PC-3 (cell line): ENCODE measurements around the gene CD4. TPM values are rescaled to one million over a fixed set of nuclear protein-coding genes. Genes with fewer than 3 reads are reported as not detected.

ENCODE experiments used
- ATAC-seq: fragments of 200-7000 bp; cut with Tn5 transposase; 2 replicates; pipeline ENCODE4 v1.9.1; 2020; ENCODE audit warnings: mild to moderate bottlenecking, moderate library complexity
- BruUV-seq: library from RNA; stranded (reverse); fragments of 400-500 nt; replicated peaks from 2 replicates; lab custom pipeline; 2021; lab: Mats Ljungman, UMichigan
- CTCF ChIA-PET: fragments of 300-600 bp; sonication (Branson Sonifier 250); formaldehyde crosslinking; loops from one replicate; lab custom pipeline; 2022; ENCODE audit warnings: antibody characterized with exemption; lab: Charles Lee
- POLR2A ChIA-PET: fragments of 300-600 bp; sonication (Branson Sonifier 250); formaldehyde crosslinking; loops from one replicate; lab custom pipeline; 2022; ENCODE audit warnings: antibody characterized with exemption; ENCODE audit not compliant: unreplicated experiment; lab: Charles Lee
- DNase-seq: peaks from one replicate; pipeline ENCODE4 v3.0.0-alpha.2; 2015
- H2AFZ ChIP-seq: fragments of 300-600 bp; sonication (generic); 2 replicates; pipeline ENCODE4 v1.6.0; 2016; ENCODE audit warnings: antibody characterized with exemption, low read length
- H3F3A ChIP-seq: fragments of 300-600 bp; sonication (generic); one replicate; pipeline ENCODE4 v1.6.0; 2017; ENCODE audit warnings: antibody characterized with exemption, low read length, control low read depth, mild to moderate bottlenecking; ENCODE audit not compliant: unreplicated experiment
- H3K27ac ChIP-seq: fragments of 300-600 bp; sonication (generic); 2 replicates; pipeline ENCODE4 v1.5.1; 2016; ENCODE audit warnings: mild to moderate bottlenecking, low read length
- H3K27me3 ChIP-seq: fragments of 300-600 bp; sonication (generic); 2 replicates; pipeline ENCODE4 v1.6.1; 2016; ENCODE audit warnings: low read length, mixed read lengths
- H3K36me3 ChIP-seq: fragments of 300-600 bp; sonication (generic); 2 replicates; pipeline ENCODE4 v1.6.1; 2016; ENCODE audit warnings: low read depth, mixed run types, low read length, mixed read lengths
- H3K4me1 ChIP-seq: fragments of 300-600 bp; sonication (generic); 2 replicates; pipeline ENCODE4 v1.5.1; 2016; ENCODE audit warnings: low read length; ENCODE audit not compliant: insufficient read depth
- H3K4me2 ChIP-seq: fragments of 300-600 bp; sonication (generic); 2 replicates; pipeline ENCODE4 v1.6.0; 2016; ENCODE audit warnings: low read length
- H3K4me3 ChIP-seq: fragments of 300-600 bp; sonication (generic); 2 replicates; pipeline ENCODE4 v1.5.1; 2016; ENCODE audit warnings: mild to moderate bottlenecking, low read length, mixed read lengths
- H3K79me2 ChIP-seq: fragments of 300-600 bp; sonication (generic); 2 replicates; pipeline ENCODE4 v1.6.1; 2017; ENCODE audit warnings: low read length, mixed read lengths
- H3K9ac ChIP-seq: fragments of 300-600 bp; sonication (generic); 2 replicates; pipeline ENCODE4 v1.6.0; 2016; ENCODE audit warnings: mild to moderate bottlenecking, low read length
- H3K9me2 ChIP-seq: fragments of 300-600 bp; sonication (generic); replicated peaks from 2 replicates; pipeline ENCODE4 v1.6.1; 2016; ENCODE audit warnings: mixed run types, low read length, mixed read lengths
- H3K9me3 ChIP-seq: fragments of 300-600 bp; sonication (generic); 2 replicates; pipeline ENCODE4 v1.6.1; 2016; ENCODE audit warnings: low read length, mixed read lengths
- H4K20me1 ChIP-seq: fragments of 300-600 bp; sonication (generic); 2 replicates; pipeline ENCODE4 v1.6.1; 2016; ENCODE audit warnings: low read length, mixed read lengths
- CTCF ChIP-seq: fragments of 300-600 bp; sonication (generic); conservative IDR thresholded peaks from 2 replicates; pipeline ENCODE4 v1.5.1; 2017; ENCODE audit warnings: antibody characterized with exemption, low read depth, mild to moderate bottlenecking, low read length
- EZH2 ChIP-seq: fragments of 300-600 bp; sonication (generic); IDR thresholded peaks from one replicate; pipeline ENCODE4 v1.6.1; 2017; ENCODE audit warnings: antibody characterized with exemption, mild to moderate bottlenecking, low read length; ENCODE audit not compliant: unreplicated experiment
- EZH2phosphoT487 ChIP-seq: fragments of 300-600 bp; sonication (generic); IDR thresholded peaks from 2 replicates; pipeline ENCODE4 v1.6.1; 2018; ENCODE audit warnings: mild to moderate bottlenecking, antibody characterized with exemption, low read length, borderline replicate concordance
- intact Hi-C: fragments of 100-400 bp; cut with micrococcal nuclease; formaldehyde crosslinking; loops from 2 replicates; pipeline ENCODE4 v1.9.0; 2023
- total RNA-seq: library from RNA; depleted of rRNA; stranded (reverse); fragments of >200 nt; gene quantifications from 2 replicates; pipeline ENCODE4 v1.2.3, GENCODE V29; 2014

Gene CD4
- total RNA-seq, 1 experiment from 2014 or later = not detected

GRCh38 chr12:6765048-6765633, 24.2 kb upstream of the CD4 start:
- Histone ChIP-seq H3K79me2 (peaks cover 27% of the 10 kb centered on the region), H3K36me3 (no peaks in the 10 kb centered on the region), H4K20me1 (no peaks in the 10 kb centered on the region; the same call in 1 of the 2 replicates), H2AFZ (peak overlapping the region; percentile 69; the same call in 1 of the 2 replicates), H3F3A (no peaks in the 10 kb centered on the region), H3K4me1 (peaks cover 36% of the 10 kb centered on the region), H3K9ac (no peak overlapping the region), H3K27me3 (no peaks in the 10 kb centered on the region), H3K4me3 (peak overlapping the region; percentile 67; the same call in 1 of the 2 replicates), H3K9me2 (no peaks in the 10 kb centered on the region), H3K27ac (peak overlapping the region; percentile 5; the same call in 1 of the 2 replicates), H3K9me3 (no peaks in the 10 kb centered on the region), H3K4me2 (peak overlapping the region; percentile 75)
- DNase-seq (peak; percentile 9), ATAC-seq (no peak)
- BruUV-seq = no TSS peak
- POLR2A ChIA-PET = interaction anchor here (0.7 kb wide), 1 partner anchor 12 kb away, joined by 8 read pairs; the partner anchor contains the start of gene MLF2
- intact Hi-C loops = no loop called here
- CTCF ChIA-PET = no interaction called here
- TF ChIP-seq EZH2 (no peak), CTCF (no peak), EZH2phosphoT487 (no peak)

- Histone ChIP-seq H3K4me2 (peak within 1 kb of the TSS; percentile 96), H3K36me3 (no peaks in the 10 kb centered on the region), H3K79me2 (peaks cover 27% of the 10 kb centered on the region), H3K27me3 (no peaks in the 10 kb centered on the region), H3F3A (no peaks in the 10 kb centered on the region), H3K9me3 (no peaks in the 10 kb centered on the region), H3K27ac (peak within 1 kb of the TSS; percentile 9), H3K4me3 (peak within 1 kb of the TSS; percentile 89), H2AFZ (peak within 1 kb of the TSS; percentile 75), H3K4me1 (peaks cover 36% of the 10 kb centered on the region), H4K20me1 (no peaks in the 10 kb centered on the region; the same call in 1 of the 2 replicates), H3K9me2 (no peaks in the 10 kb centered on the region), H3K9ac (peak within 1 kb of the TSS; percentile 79)
- TF ChIP-seq EZH2phosphoT487 (no peak), EZH2 (no peak), CTCF (no peak)
- POLR2A ChIA-PET = interaction anchor here (0.6 to 1.5 kb wide), 4 partner anchors 13 to 86 kb away, joined by 4 to 14 read pairs (median 7); partner anchors contain the start of gene MLF2
- BruUV-seq = TSS peak; percentile 35
- ATAC-seq (peak; percentile 34), DNase-seq (peak; percentile 78)
- CTCF ChIA-PET = interaction anchor here (0.5 to 2.0 kb wide), 3 partner anchors 12 to 23 kb away, joined by 3 to 24 read pairs (median 5); partner anchors contain the start of gene MLF2
- intact Hi-C loops = loop anchor here (2.0 kb wide), 1 partner anchor 13 kb away; the partner anchor contains the start of gene MLF2
These were observed 23.4 kb upstream of the CD4 start, which contains the start of gene PTMS for GRCh38 chr12:6765634-6766581. Gene PTMS (plus strand): TSS chr12:6766363. CDS start chr12:6766706, 343 bp downstream.
